CD4-positive, alpha-beta T cell treated with Interleukin-1 beta for 1 hour (primary cell): Measurements from ENCODE around the gene RER1.

Experiments used
- DNase-seq, 2 donors: peaks; one replicate each; pipeline ENCODE4 v3.0.0-alpha.2; 2020 to 2022

The RER1 gene

DNA sequence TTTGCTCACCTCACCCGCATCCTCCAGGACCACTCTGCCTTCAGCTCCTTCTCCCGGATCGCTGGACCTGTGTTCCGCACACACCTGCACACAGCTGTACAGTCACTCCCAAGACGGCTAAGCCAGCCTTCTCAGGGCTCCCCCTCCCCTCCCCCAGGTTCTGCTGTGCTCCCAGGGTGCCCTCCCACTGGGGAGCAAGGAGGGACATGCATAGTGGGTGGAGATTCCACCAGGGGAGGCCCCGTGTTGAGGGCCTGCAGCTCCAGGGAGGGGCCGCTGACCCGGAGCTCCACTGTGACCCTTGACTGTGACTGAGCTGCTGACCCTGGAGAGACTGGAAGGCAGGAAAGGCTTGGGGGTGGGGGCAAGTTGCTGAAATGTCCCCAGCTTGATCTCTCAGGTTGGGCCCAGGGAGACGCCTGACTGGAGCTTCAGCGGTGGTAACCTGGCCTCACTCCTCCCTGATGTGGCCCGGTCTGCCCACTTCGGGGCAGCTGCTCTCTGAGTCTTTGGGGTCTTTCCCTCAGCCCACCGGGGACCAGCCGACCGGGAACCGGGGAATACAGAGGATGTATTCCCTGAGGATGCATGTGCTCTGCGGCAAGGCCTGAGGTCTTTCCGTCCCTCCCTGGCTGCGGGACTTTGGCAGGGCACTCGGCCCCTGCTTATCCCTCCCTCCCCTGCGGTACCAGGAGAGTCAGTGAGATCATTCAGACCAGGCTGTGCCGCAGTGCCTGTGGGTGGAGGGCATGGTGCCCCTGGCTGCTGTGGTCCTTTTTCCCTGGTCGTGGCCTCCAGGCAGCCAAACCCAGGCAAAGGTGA, 55.8 kb downstream of the RER1 start:
- DNase-seq = no peak

DNA sequence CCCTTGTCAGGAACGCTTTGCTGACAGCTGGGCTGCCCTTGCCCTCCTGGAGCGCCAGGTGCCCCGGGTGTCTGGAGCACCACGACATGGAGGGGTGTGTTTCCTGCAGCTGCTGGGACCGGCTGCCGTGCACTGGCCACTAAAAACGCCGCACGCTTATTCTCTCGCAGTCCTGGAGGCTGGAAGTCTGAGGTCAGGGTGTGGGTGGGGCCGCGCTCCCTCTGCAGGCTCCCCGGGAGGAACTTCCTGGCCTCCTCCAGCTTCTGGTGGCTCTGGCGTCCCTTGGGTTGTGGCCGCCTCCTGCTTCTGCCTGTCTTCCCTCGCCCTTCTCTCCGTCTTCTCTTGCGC, 56.4 kb downstream of the RER1 start:
- DNase-seq = no peak

DNA sequence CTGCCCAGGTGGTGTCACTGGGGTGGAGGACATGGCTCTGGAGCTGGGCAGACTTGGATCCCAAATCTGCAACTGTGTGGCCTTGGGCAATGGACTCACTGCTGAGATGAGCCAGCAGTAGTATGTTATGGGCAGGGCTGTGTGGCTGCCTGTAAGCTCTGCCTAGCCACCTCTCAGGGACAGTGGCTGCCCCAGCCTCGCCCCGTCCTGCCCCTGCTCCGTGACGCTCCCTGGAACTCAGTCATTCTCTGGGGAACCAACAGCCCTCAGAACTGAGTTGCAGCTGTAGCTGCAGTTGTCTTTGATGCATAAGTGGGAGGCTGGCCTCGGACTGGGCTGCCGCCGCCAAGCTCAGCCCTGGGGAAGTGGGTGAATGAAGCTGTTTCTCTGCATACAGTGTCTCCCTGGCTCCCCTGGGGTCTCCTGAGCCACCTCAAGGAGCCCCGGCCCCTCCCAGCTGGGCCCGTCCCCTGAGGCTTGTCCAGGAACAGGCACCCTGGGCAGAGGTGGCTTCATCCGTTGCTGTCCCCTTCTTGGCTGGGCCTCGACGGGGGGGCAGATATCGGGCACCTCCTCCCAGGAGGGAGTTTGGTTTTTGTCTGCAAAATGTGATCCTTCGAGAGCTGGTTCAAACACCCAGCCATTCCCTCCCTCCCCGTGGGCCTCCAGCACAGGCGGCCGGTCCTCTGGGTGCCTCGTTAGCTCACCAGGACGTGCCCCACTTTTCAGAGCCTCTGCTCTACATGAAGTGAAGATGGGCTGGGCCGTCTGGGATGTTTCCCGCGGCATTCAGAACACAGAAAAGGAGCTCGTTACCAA, 58.2 kb downstream of the RER1 start:
- DNase-seq = no peak

DNA sequence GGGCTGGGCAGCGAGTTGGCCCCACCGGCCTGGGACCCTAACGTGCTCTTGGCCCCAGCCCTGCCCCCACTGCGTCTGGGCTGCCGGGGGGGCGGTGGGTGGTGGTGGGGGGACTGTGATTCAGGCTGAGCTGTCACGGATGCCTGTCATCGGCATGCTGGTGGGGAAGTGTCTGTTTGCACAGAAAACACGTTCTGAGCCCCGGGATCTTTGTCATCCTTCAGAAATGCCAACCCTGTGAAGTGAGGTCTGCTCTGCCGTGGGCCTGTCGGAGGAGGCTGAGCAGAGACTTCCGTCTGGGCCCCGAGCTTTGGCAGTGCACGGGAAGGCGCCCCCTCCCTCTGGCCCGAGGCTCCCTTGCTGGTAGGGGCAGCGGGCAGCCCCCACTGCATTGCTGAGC, 60.1 kb downstream of the RER1 start:
- no peak for DNase-seq

DNA sequence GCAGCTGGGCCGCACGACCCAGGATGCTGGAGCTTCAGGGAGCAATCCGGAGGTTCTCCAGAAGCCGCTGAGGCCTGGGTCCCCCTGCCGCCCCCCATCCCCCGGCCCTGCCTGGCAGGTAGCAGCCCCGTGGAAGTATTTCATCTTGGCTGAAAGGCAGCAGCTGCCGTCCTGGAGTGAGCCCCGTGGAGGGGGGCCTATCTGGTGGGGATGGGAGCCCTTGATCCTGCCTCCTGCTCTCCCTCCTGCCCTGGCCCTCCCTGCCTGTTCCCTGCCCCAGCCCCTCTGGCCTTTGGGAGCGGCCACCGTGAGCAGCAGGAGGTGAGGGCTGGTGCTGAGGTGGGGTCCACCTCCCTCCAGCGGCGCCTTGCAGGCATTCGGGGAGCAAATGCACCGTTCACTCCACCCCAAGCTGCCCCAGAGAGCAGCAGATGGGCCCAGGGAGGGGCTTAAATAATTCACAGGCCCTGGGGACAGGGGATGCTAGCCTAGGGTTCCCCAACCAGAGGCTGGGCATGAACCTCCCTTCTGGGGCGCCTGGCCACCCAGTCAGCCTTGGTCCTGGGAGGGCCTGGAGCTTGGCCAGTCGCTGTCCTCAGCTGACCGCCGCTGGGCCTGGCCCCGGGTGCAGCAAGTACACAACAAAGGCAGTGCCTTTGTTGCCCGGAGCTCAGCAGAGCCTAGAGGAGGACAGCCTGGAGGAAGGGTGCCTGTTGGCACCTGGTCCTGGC, 60.7 kb downstream of the RER1 start:
- no peak for DNase-seq

DNA sequence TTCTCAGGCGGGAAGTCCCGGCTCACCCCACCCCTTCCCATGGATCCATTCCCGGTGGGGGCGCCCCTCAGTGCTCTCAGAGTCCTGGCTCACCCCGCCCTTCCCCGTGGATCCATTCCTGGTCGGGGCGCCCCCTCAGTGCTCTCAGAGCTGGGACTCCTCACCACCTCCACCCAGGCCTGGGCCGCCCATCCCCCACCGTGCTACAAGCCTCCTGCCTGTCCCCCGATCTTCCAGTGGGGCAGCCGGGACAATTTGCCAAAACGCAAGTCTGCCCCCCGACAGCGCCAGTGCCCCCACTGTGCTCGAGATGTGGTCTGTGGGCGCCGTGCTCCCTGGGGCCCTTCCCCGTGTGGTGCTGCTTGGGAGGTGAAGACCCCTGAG, 61.3 kb downstream of the RER1 start:
- no peak for DNase-seq

DNA sequence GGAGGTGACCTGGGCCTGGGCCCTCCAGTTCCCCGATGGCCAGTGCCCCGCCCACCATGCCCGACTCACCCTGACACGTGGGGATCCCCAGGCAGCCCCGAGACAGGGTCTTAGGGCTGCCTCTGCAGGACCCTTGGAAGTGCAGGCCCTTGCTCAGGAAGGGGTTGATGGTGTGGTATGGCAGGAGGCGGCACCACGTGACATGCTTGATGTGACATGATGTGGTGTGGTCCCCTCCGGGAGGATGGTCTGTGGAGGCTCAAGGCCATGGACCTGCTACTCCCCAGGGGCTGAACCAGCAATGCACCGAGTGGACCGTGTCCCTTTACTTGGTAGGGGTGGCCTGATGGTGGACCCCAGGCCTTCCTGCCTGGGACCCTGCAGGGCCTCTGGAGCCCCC, 62.6 kb downstream of the RER1 start:
- DNase-seq = no peak
